CD14-positive monocyte (primary cell): Measurements from ENCODE around the gene TEF. TPM values are rescaled to one million over a fixed set of nuclear protein-coding genes. Genes with fewer than 3 reads are reported as not detected.

ENCODE experiments used
- DNase-seq, 3 donors: peaks; one replicate each; pipeline ENCODE4 v3.0.0-alpha.2; 2011 to 2022
- H2AFZ ChIP-seq: 2 replicates; pipeline ENCODE4 v1.6.0; 2012; ENCODE audit warnings: mild to moderate bottlenecking, low read depth, low read length, inconsistent platforms; ENCODE audit not compliant: insufficient read depth, poor library complexity, severe bottlenecking
- H3K27ac ChIP-seq, 2 donors: 1 replicate in 1 of 2; 2 replicates in 1 of 2; pipeline ENCODE4 v1.5.1; 2012 to 2013; ENCODE audit warnings: low read length in 2 of 2, control low read depth in 1 of 2, inconsistent platforms in 1 of 2, low read depth in 1 of 2, mild to moderate bottlenecking in 1 of 2
- H3K27me3 ChIP-seq, 2 donors: one replicate each; pipeline versions ENCODE4 v1.6.0 to v1.6.1; 2011 to 2013; ENCODE audit warnings: low read length in 2 of 2; ENCODE audit not compliant: control insufficient read depth in 2 of 2, insufficient read depth in 2 of 2
- H3K36me3 ChIP-seq, 2 donors: replicated peaks in 1 of 2; 1 replicate in 1 of 2; 2 replicates in 1 of 2; pipeline versions ENCODE4 v1.5.1 to v1.6.1; 2012 to 2013; ENCODE audit warnings: low read length in 2 of 2, control low read depth in 1 of 2, inconsistent platforms in 1 of 2, mild to moderate bottlenecking in 1 of 2; ENCODE audit not compliant: insufficient read depth in 2 of 2, control insufficient read depth in 1 of 2
- H3K4me1 ChIP-seq, 2 donors: 1 replicate in 1 of 2; 2 replicates in 1 of 2; pipeline versions ENCODE4 v1.5.1 to v1.6.1; 2012 to 2013; ENCODE audit warnings: low read length in 2 of 2, control low read depth in 1 of 2, inconsistent platforms in 1 of 2, mild to moderate bottlenecking in 1 of 2, moderate library complexity in 1 of 2; ENCODE audit not compliant: insufficient read depth in 2 of 2, control insufficient read depth in 1 of 2
- H3K4me2 ChIP-seq: replicated peaks from 2 replicates; pipeline ENCODE3; 2012; ENCODE audit warnings: low read length, moderate library complexity, mild to moderate bottlenecking; ENCODE audit not compliant: poor library complexity, severe bottlenecking; ENCODE audit errors: extremely low read depth
- H3K4me3 ChIP-seq, 3 experiments: fragments of 200-600 bp in 1 of 3; sonication (generic) in 1 of 3; replicated peaks in 1 of 3; 1 replicate in 2 of 3; 2 replicates in 1 of 3; pipeline ENCODE4 v1.5.1; 2011 to 2013; ENCODE audit warnings: low read length in 3 of 3, mild to moderate bottlenecking in 3 of 3, control low read depth in 2 of 3, low read depth in 2 of 3, inconsistent platforms in 1 of 3, moderate library complexity in 1 of 3
- H3K79me2 ChIP-seq: 2 replicates; pipeline ENCODE4 v1.6.0; 2012; ENCODE audit warnings: mild to moderate bottlenecking, control low read depth, inconsistent platforms, low read length, moderate library complexity; ENCODE audit not compliant: insufficient read depth
- H3K9ac ChIP-seq: 2 replicates; pipeline ENCODE4 v1.6.0; 2017; ENCODE audit warnings: low read length, mild to moderate bottlenecking; ENCODE audit not compliant: insufficient read depth, poor library complexity, severe bottlenecking
- H3K9me3 ChIP-seq, 2 donors: replicated peaks in 1 of 2; 1 replicate in 1 of 2; 2 replicates in 1 of 2; pipeline versions ENCODE4 v1.5.1 to v1.6.1; 2012 to 2013; ENCODE audit warnings: low read length in 2 of 2, control low read depth in 1 of 2; ENCODE audit not compliant: control insufficient read depth in 1 of 2, insufficient read depth in 1 of 2
- H4K20me1 ChIP-seq: 2 replicates; pipeline ENCODE4 v1.6.0; 2012; ENCODE audit warnings: mild to moderate bottlenecking, low read length, control low read depth, moderate library complexity; ENCODE audit not compliant: insufficient read depth
- H3K27ac Mint-ChIP-seq, 7 donors: one replicate each; pipeline ENCODE4 v1.8.0; 2020; ENCODE audit warnings: mild to moderate bottlenecking in 7 of 7, mixed read lengths in 7 of 7, moderate library complexity in 6 of 7, inconsistent platforms in 2 of 7
- H3K27me3 Mint-ChIP-seq, 3 donors: one replicate each; pipeline ENCODE4 v1.8.0; 2021 to 2022; ENCODE audit warnings: low read depth in 3 of 3, mild to moderate bottlenecking in 3 of 3, mixed read lengths in 3 of 3, moderate library complexity in 3 of 3, inconsistent platforms in 1 of 3
- H3K36me3 Mint-ChIP-seq, 2 donors: one replicate each; pipeline ENCODE4 v1.8.0; 2020; ENCODE audit warnings: mixed read lengths in 2 of 2, inconsistent platforms in 1 of 2, mild to moderate bottlenecking in 1 of 2
- H3K4me1 Mint-ChIP-seq: one replicate; pipeline ENCODE4 v1.8.0; 2020; ENCODE audit warnings: mild to moderate bottlenecking, mixed read lengths
- H3K4me3 Mint-ChIP-seq, 2 donors: one replicate each; pipeline ENCODE4 v1.8.0; 2020; ENCODE audit warnings: mild to moderate bottlenecking in 2 of 2, mixed read lengths in 2 of 2, moderate library complexity in 1 of 2
- H3K9me3 Mint-ChIP-seq, 7 donors: one replicate each; pipeline ENCODE4 v1.8.0; 2020 to 2022; ENCODE audit warnings: mixed read lengths in 7 of 7, mild to moderate bottlenecking in 6 of 7, moderate library complexity in 6 of 7, inconsistent platforms in 2 of 7
- WGBS: methylation state at CpG from one replicate; pipeline ENCODE4 v1.1.5; 2013; ENCODE audit warnings: missing lambda C conversion rate; ENCODE audit not compliant: insufficient coverage; 5-methylcytosine and 5-hydroxymethylcytosine counted together
- intact Hi-C, 2 donors: fragments of 100-400 bp; cut with micrococcal nuclease; formaldehyde crosslinking; loops; one replicate each; pipeline versions ENCODE4 v1.15.0 to v1.15.1; 2023
- polyA plus RNA-seq, 3 donors: library from polyadenylated mRNA; depleted of rRNA in 1 of 3; unstranded in 2 of 3; stranded (reverse) in 1 of 3; fragments of 300-500 nt in 2 of 3; fragments of >200 nt in 1 of 3; fragmentation: Illumina TruSeq in 2 of 3; gene quantifications; 1 replicate in 2 of 3; 2 replicates in 1 of 3; pipeline ENCODE4 v1.2.3, GENCODE V29; 2012 to 2021
- TF ChIP-seq, protein P1 (sequence below): fragments of 200-600 bp; IDR thresholded peaks from one replicate; pipeline ENCODE4 v1.8.0; 2022; ENCODE audit warnings: antibody characterized with exemption, mild to moderate bottlenecking

TEF gene
- polyA plus RNA-seq, 3 donors = 0.71 to 1.7 (median 1.1) TPM

DNA sequence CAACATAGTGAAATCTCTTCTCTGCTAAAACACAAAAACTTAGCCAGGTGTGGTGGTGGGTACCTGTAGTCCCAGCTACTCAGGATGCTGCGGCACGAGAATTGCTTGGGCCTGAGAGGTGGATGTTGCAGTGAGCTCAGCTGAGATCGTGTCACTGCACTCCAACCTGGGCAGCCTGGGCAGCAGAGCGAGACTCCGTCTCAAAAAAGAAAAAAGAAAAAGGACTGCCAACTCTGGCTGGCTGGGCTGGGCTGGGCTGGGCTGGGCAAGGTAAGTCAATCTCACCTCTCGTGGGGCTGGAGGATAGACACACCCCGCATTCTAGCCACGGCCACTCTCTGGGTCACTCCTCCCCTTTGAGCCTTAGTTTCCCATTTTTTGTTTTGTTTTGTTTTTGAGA lies 26.9 kb downstream of the TEF start:
- peaks cover 11% of the 10 kb centered on the region for H3K4me1 Mint-ChIP-seq
- WGBS = 96% methylated on average over 6 of the region's 8 CpGs
- no peaks in the 10 kb centered on the region for H3K36me3 ChIP-seq
- H3K4me2 ChIP-seq = no peak overlapping the region
- peaks cover 0 to 2% (median 0%) of the 10 kb centered on the region in 7 donors for H3K9me3 Mint-ChIP-seq
- no peak overlapping the region for H2AFZ ChIP-seq
- H3K9ac ChIP-seq = no peak overlapping the region
- intact Hi-C loops = loop anchor here in 1 of 2 donors (10.0 kb wide), 1 partner anchor 186 kb away; no protein-coding TSS in a partner anchor
- H3K4me3 Mint-ChIP-seq = no peak overlapping the region
- no peak overlapping the region for H3K27ac Mint-ChIP-seq
- H3K9me3 ChIP-seq = no peaks in the 10 kb centered on the region
- H4K20me1 ChIP-seq = no peaks in the 10 kb centered on the region
- TF ChIP-seq, protein P1, sequence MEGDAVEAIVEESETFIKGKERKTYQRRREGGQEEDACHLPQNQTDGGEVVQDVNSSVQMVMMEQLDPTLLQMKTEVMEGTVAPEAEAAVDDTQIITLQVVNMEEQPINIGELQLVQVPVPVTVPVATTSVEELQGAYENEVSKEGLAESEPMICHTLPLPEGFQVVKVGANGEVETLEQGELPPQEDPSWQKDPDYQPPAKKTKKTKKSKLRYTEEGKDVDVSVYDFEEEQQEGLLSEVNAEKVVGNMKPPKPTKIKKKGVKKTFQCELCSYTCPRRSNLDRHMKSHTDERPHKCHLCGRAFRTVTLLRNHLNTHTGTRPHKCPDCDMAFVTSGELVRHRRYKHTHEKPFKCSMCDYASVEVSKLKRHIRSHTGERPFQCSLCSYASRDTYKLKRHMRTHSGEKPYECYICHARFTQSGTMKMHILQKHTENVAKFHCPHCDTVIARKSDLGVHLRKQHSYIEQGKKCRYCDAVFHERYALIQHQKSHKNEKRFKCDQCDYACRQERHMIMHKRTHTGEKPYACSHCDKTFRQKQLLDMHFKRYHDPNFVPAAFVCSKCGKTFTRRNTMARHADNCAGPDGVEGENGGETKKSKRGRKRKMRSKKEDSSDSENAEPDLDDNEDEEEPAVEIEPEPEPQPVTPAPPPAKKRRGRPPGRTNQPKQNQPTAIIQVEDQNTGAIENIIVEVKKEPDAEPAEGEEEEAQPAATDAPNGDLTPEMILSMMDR = no peak
- H3K4me1 ChIP-seq = peaks cover 10 to 11% of the 10 kb centered on the region in 2 donors
- no peak overlapping the region for H3K4me3 ChIP-seq
- no peak overlapping the region for H3K27ac ChIP-seq
- H3K36me3 Mint-ChIP-seq = no peaks in the 10 kb centered on the region
- peaks cover 8% of the 10 kb centered on the region for H3K79me2 ChIP-seq
- no peak for DNase-seq
- peaks cover 0 to 6% (median 5%) of the 10 kb centered on the region in 3 donors for H3K27me3 Mint-ChIP-seq
- no peaks in the 10 kb centered on the region for H3K27me3 ChIP-seq

DNA sequence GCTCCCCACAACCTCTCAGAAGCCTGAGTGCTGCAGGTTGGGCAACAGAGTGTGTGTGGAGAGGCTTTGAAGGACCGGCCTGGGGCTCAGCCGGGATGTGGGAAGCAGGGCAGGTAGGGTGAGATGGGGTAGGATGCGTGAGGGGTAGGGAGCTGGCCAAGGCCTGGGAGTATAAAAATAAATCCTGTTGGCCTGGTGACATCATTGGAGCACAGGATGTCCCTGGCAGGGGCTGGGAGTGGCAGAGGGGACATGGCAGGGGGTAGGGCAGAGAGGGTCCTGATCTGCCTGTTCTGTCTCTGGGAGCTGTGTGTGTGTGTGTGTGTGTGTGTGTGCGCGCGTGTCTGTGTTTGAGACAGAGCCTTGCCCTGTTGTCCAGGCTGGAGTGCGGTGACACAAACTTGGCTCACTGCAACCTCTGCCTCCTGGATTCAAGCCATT lies 28.6 kb downstream of the TEF start:
- intact Hi-C loops = no loop called here
- Histone ChIP-seq H3K36me3 (no peaks in the 10 kb centered on the region), H3K9ac (no peak overlapping the region), H3K9me3 (no peaks in the 10 kb centered on the region), H4K20me1 (no peaks in the 10 kb centered on the region), H3K27ac (no peak overlapping the region), H3K4me1 (peaks cover 22 to 25% of the 10 kb centered on the region in 2 donors), H3K79me2 (peaks cover 23% of the 10 kb centered on the region), H2AFZ (no peak overlapping the region), H3K4me2 (no peak overlapping the region), H3K27me3 (no peaks in the 10 kb centered on the region), H3K4me3 (no peak overlapping the region)
- no peak for DNase-seq
- no peaks in the 10 kb centered on the region for H3K36me3 Mint-ChIP-seq
- peaks cover 0 to 2% (median 0%) of the 10 kb centered on the region in 7 donors for H3K9me3 Mint-ChIP-seq
- TF ChIP-seq, protein P1 = no peak
- peaks cover 0 to 6% (median 0%) of the 10 kb centered on the region in 3 donors for H3K27me3 Mint-ChIP-seq
- WGBS = 94% methylated on average over 6 of the region's 7 CpGs
- no peak overlapping the region for H3K27ac Mint-ChIP-seq
- peaks cover 17% of the 10 kb centered on the region for H3K4me1 Mint-ChIP-seq
- H3K4me3 Mint-ChIP-seq = no peak overlapping the region
